NCI-H226 (cell line): ENCODE results near the gene TMEM63B.
"Not testable (repeated sequence)": the region's sequence is repeated elsewhere in the genome, so short reads cannot be mapped to it uniquely, and the experiment has no call there.

Experiments
- DNase-seq: peaks from one replicate; pipeline ENCODE4 v3.0.0-alpha.2; 2015

Gene TMEM63B

DNA sequence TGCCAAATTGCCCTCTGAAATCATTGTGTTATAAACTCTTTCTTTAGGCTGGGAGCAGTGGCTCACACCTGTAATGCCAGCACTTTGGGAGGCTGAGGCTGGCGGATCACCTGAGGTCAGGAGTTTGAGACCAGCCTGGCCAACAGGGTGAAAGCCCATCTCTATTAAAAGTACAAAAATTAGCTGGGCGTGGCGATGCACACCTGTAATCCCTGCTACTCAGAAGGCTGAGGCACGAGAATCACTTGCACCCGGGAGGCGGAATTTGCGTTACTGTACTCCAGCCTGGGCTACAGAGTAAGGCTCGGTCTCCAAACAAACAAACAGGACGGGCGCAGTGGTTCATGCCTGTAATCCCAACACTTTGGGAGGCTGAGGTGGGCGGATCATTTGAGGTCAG lies 69.0 kb downstream of the TMEM63B start:
- DNase-seq: not testable (repeated sequence)

DNA sequence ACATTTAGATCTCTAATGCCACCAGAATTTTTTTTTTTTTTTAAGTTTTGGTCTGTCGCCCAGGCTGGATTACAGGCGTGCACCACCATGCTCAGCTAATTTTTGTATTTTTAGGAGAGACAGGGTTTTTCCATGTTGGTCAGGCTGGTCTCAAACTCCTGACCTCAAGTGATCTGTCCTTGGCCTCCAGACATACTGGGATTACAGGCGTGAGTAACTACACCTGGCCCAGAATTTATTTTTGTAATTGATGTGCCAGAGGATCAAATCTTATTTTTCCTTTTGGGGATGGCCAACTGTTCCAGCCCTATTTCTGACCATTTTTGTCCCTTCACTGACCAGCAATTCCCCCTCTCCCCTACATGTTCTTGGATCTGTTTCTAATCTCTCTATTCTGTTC lies 71.3 kb downstream of the TMEM63B start:
- DNase-seq: no peak

- DNase-seq: no peak
Measured at GRCh38 chr6:44199883-44200282, 72.5 kb downstream of the TMEM63B start.

DNA sequence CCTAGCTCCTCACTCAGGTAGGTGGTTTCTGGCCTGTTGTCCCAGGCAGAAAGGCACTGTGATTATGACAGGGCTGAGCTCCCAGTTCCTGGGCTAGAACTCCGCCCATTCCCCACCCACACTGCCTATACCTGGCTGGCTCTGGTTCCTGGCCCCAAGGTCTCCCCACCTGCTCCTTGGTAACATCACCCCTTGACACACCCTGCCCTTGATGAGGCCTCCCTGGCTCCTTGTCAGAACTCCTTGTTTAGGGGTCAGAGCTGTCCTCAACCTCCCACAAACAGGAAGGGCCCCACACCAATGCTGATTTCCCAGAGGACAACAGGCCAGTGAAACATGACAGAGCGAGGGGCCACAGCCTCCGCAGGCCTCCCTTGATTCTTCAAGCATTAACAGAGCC lies 73.8 kb downstream of the TMEM63B start:
- no peak for DNase-seq

DNA sequence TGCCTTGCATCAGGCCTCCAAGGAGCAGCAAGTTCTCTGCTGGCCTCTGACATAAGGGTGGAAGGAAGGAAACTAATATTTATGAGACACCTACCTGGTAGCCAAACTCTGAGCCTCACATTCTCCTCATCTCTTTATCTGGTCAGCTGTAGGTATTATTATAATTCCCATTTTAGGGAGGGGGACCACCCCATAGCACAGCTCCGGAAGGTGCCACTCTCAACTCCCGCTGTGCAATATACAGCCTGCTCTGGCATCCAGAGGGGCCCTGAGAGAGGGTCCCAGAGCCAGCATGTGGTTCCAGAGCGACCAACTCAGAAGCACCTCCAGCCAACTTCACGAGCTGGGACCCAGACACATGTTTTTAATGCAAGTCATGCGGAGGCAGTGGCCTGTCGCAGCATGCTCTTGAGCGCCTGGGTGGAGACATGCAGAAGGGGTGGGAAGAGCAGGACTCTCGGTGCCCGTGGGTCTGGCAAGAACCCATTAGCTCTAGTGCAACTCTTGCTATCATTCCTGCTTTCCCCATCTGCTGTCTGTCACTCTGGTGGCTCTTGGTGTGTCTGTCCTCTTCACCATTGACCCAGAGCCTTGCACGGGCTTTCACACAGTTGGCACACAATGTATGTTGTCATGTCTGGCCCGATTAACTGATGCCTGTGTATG lies 74.4 kb downstream of the TMEM63B start:
- DNase-seq: no peak

DNA sequence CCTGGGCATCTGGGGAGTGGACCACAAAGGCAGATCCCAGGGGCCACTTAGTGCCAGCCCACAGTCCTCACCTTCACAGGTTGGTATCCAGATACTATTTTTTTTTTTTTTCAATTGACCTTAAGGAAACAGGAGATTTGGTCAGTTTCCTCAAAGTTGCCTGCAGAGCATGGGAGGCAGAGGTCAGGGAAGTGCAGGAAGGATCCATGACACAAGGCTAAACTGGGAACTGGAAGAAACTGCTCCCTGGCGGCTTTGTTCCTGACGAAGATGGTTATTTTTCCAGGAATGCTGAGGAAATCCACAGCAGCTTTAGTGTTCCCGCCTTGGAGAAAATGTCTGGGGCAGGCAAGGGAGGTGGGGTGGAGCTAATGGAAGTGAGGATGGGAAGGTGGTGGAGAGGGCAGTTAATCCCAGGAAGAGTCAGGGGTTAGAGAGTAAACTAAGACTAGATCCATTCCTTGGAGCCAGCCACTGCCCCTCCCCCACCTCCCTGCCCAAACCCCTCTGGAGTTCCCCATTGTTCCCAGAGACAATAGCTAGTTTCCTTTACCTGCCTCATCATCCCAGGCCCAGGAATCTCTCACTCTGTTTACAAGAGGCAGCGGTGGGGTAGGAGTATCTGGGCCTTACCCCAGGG lies 75.1 kb downstream of the TMEM63B start:
- DNase-seq: no peak

DNA sequence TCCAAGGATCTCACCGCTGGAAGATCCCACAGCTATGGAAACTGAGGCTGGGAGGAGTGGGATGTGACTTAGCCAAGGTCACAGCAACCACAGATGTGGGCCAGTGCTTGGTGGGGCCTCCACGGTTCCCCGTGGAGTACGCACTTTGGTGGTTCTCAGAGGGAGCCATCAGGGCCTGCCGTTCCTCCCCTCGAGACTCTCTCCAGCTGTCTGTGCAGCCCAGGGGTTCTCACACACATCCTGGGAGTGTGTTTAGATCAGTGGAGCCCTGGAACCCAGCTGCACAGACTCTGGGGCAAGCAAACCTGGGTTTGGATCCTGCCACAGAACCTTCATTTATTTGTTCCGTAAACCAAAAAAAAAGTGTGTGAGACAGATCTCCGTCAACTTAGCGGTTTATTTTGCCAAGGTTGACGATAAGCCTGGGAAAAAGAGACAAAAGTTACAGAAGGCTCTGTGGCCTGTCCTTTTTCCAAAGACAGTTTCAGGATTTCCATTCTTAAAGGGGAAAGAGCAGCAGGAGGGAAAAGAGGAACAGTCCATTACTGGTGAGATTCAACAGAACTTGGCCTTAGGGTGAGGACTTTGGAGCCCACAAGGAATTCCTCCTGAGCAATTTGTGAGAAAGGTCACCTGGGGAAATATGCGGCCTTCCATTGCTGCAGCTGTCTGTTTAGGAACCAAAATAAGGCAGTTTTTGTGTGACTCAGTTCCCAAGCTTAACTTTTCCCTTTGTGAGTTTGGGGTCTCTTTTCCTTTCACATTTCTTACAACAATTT lies 75.8 kb downstream of the TMEM63B start:
- no peak for DNase-seq

- DNase-seq: no peak
Measured at GRCh38 chr6:44203955-44204354, 76.6 kb downstream of the TMEM63B start.
